Left ventricle myocardium inferior (tissue), 1 donor: Measurements from ENCODE around the gene LAMC1. TPM values are rescaled to one million over a fixed set of nuclear protein-coding genes. Genes with fewer than 3 reads are reported as not detected.

Experiments used
- DNase-seq: peaks from one replicate; pipeline ENCODE4 v3.0.0-alpha.2; 2020
- H3K27ac ChIP-seq: fragments of 200-600 bp; replicated peaks from 2 replicates; pipeline ENCODE4 v1.8.0; 2021
- H3K27me3 ChIP-seq: fragments of 200-600 bp; 2 replicates; pipeline ENCODE4 v1.8.0; 2021; ENCODE audit warnings: low read depth
- H3K36me3 ChIP-seq: fragments of 200-600 bp; 2 replicates; pipeline ENCODE4 v1.8.0; 2021
- H3K4me1 ChIP-seq: fragments of 200-600 bp; 2 replicates; pipeline ENCODE4 v1.8.0; 2021
- H3K4me3 ChIP-seq: fragments of 200-600 bp; 2 replicates; pipeline ENCODE4 v1.8.0; 2021; ENCODE audit warnings: mild to moderate bottlenecking, moderate library complexity
- H3K9me3 ChIP-seq: fragments of 200-600 bp; replicated peaks from 2 replicates; pipeline ENCODE4 v1.8.0; 2021
- intact Hi-C: fragments of 100-400 bp; cut with micrococcal nuclease; formaldehyde crosslinking; loops from one replicate; pipeline ENCODE4 v1.11.0; 2022
- total RNA-seq: library from RNA; stranded (reverse); fragmentation: NEBNext Ultra II Directional; extraction: Animal tissue kit (Norgen Biotek cat#: 25700); gene quantifications from one replicate; pipeline ENCODE4 v1.2.1, GENCODE V29; 2021
- TF ChIP-seq, protein P1 (sequence below): fragments of 200-600 bp; IDR thresholded peaks from 2 replicates; pipeline ENCODE4 v1.8.0; 2021; ENCODE audit warnings: antibody characterized with exemption, mild to moderate bottlenecking, borderline replicate concordance
- donor health status: DM: no; HTN: yes; CAD: no; lungs with severe emphysema.

The LAMC1 gene
- total RNA-seq, 1 donor from 2014 or later, result 84.1 TPM

DNA sequence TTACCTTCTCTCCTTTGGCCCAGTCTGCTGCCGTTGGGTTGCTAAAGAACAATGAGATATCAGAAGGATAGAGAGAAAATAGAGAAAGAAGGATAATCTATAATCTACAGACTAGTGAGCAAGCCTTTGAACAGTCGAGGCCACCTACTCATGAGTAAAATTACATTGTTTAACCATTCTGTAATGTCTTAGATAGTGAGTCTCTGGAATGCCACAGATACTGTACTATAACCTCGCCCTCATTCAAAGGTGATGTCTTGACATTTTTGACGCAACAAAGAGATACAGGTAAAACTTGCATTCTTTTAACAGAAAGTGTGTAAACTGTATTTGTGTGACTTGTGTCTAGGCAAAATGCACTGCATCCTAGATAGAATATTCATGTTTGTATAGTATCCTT lies 77.9 kb downstream of the LAMC1 start:
- Histone ChIP-seq H3K4me3 (no peak overlapping the region), H3K27me3 (no peaks in the 10 kb centered on the region), H3K36me3 (peaks cover 17% of the 10 kb centered on the region), H3K4me1 (peaks cover 99% of the 10 kb centered on the region), H3K9me3 (no peaks in the 10 kb centered on the region), H3K27ac (peak overlapping the region; percentile 4)
- TF ChIP-seq, protein P1, sequence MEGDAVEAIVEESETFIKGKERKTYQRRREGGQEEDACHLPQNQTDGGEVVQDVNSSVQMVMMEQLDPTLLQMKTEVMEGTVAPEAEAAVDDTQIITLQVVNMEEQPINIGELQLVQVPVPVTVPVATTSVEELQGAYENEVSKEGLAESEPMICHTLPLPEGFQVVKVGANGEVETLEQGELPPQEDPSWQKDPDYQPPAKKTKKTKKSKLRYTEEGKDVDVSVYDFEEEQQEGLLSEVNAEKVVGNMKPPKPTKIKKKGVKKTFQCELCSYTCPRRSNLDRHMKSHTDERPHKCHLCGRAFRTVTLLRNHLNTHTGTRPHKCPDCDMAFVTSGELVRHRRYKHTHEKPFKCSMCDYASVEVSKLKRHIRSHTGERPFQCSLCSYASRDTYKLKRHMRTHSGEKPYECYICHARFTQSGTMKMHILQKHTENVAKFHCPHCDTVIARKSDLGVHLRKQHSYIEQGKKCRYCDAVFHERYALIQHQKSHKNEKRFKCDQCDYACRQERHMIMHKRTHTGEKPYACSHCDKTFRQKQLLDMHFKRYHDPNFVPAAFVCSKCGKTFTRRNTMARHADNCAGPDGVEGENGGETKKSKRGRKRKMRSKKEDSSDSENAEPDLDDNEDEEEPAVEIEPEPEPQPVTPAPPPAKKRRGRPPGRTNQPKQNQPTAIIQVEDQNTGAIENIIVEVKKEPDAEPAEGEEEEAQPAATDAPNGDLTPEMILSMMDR, result no peak
- intact Hi-C loops, result no loop called here
- DNase-seq, result no peak

DNA sequence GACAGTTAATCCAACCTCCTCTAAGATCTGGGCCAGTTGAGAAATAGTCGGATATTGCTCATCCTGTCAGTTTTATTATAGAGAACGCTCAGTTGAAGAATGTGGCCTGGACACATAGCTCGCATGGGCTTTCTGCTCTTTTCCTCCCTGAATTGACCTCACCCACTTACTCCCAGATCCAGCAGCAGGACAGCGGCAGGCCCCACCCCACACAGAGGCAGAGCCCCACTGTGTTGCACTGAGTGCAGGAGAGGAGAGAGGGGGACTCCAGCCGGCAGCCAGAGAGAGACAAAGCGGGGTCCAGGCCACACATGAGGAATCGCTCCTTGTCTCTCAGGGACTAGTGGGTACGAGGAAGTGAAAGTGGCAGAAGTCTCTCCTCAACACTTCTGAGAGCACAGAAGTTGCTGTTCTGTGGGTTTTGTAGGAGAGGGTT lies 78.6 kb downstream of the LAMC1 start:
- H3K36me3 ChIP-seq, result peaks cover 17% of the 10 kb centered on the region
- H3K27ac ChIP-seq, result peak overlapping the region; percentile 43
- H3K9me3 ChIP-seq, result no peaks in the 10 kb centered on the region
- H3K4me1 ChIP-seq, result peaks cover 99% of the 10 kb centered on the region
- H3K27me3 ChIP-seq, result no peaks in the 10 kb centered on the region
- no peak for DNase-seq
- TF ChIP-seq, protein P1, result no peak
- intact Hi-C loops, result no loop called here
- H3K4me3 ChIP-seq, result no peak overlapping the region

DNA sequence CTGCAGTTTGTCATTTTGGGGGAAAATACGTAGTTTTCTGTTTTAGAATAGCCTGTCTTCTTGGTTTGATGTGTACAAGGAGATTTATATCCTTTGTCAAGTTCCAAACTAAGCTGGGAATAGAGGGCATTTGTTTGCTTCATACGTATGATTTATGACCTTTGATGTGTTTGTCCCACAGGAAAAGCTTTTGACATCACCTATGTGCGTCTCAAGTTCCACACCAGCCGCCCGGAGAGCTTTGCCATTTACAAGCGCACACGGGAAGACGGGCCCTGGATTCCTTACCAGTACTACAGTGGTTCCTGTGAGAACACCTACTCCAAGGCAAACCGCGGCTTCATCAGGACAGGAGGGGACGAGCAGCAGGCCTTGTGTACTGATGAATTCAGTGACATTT lies 79.9 kb downstream of the LAMC1 start:
- Histone ChIP-seq H3K27me3 (no peaks in the 10 kb centered on the region), H3K27ac (peak overlapping the region; percentile 43), H3K36me3 (peaks cover 17% of the 10 kb centered on the region), H3K9me3 (no peaks in the 10 kb centered on the region), H3K4me1 (peaks cover 99% of the 10 kb centered on the region), H3K4me3 (no peak overlapping the region)
- TF ChIP-seq, protein P1, result no peak
- intact Hi-C loops, result no loop called here
- no peak for DNase-seq

DNA sequence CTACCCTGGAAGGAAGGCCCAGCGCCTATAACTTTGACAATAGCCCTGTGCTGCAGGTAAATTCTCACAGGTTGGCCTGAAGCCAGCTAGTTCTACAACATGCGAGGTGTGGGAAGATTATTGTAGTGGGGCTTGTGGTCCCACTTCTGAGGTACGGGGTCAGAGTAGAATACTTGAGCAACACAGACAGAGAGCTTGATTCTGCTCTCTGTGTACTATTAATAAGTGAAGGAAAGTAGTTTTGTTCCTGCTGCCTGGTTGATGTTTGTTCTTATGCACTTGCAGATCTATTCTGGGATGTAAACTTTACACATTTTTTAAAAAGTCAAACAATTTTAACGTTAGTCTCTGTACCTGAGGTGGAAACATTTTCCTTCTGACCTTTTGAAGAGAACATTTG lies 80.4 kb downstream of the LAMC1 start:
- DNase-seq, result no peak
- Histone ChIP-seq H3K4me3 (no peak overlapping the region), H3K36me3 (peaks cover 17% of the 10 kb centered on the region), H3K27ac (peak overlapping the region; percentile 43), H3K4me1 (peaks cover 99% of the 10 kb centered on the region), H3K27me3 (no peaks in the 10 kb centered on the region), H3K9me3 (no peaks in the 10 kb centered on the region)
- intact Hi-C loops, result no loop called here
- TF ChIP-seq, protein P1, result no peak

GRCh38 chr1:183105449-183105848 lies 82.2 kb downstream of the LAMC1 start:
- TF ChIP-seq, protein P1, result no peak
- Histone ChIP-seq H3K4me1 (peaks cover 94% of the 10 kb centered on the region), H3K4me3 (no peak overlapping the region), H3K27ac (peak overlapping the region; percentile 15), H3K27me3 (no peaks in the 10 kb centered on the region), H3K9me3 (no peaks in the 10 kb centered on the region), H3K36me3 (peaks cover 27% of the 10 kb centered on the region)
- DNase-seq, result no peak
- intact Hi-C loops, result no loop called here
